Neuron (in vitro differentiated cells): ENCODE results near the gene MAB21L1.

ENCODE experiments used
- H2AFZ ChIP-seq: one replicate; pipeline ENCODE4 v1.6.1; 2013; ENCODE audit warnings: low read depth, mild to moderate bottlenecking, inconsistent platforms, low read length, moderate library complexity
- H3K27me3 ChIP-seq: one replicate; pipeline ENCODE4 v1.6.1; 2013; ENCODE audit warnings: low read length; ENCODE audit not compliant: insufficient read depth
- H3K36me3 ChIP-seq: one replicate; pipeline ENCODE4 v1.6.1; 2013; ENCODE audit warnings: low read length; ENCODE audit not compliant: insufficient read depth
- H3K4me1 ChIP-seq: one replicate; pipeline ENCODE4 v1.6.1; 2013; ENCODE audit warnings: low read length; ENCODE audit not compliant: insufficient read depth
- H3K4me3 ChIP-seq: 2 replicates; pipeline ENCODE4 v1.5.1; 2013; ENCODE audit warnings: mild to moderate bottlenecking, low read length, moderate library complexity
- H3K9me3 ChIP-seq: one replicate; pipeline ENCODE4 v1.6.1; 2013; ENCODE audit warnings: low read length

MAB21L1 gene

GRCh38 chr13:35475960-35476943 lies at the start of gene MAB21L1:
MAB21L1 (minus strand) TSS chr13:35476689; CDS start chr13:35476138, 551 bp downstream.
- peak within 1 kb of the TSS; percentile 42 for H2AFZ ChIP-seq
- no peaks in the 10 kb centered on the region for H3K9me3 ChIP-seq
- H3K4me1 ChIP-seq = peaks cover 35% of the 10 kb centered on the region
- no peaks in the 10 kb centered on the region for H3K36me3 ChIP-seq
- peaks cover 13% of the 10 kb centered on the region for H3K27me3 ChIP-seq
- peak within 1 kb of the TSS; percentile 71 for H3K4me3 ChIP-seq

GRCh38 chr13:35524171-35524570 lies 47.7 kb upstream of the MAB21L1 start:
- Histone ChIP-seq H2AFZ (no peak overlapping the region), H3K36me3 (no peaks in the 10 kb centered on the region), H3K27me3 (no peaks in the 10 kb centered on the region), H3K4me3 (no peak overlapping the region), H3K4me1 (no peaks in the 10 kb centered on the region), H3K9me3 (peaks cover 2% of the 10 kb centered on the region)

DNA sequence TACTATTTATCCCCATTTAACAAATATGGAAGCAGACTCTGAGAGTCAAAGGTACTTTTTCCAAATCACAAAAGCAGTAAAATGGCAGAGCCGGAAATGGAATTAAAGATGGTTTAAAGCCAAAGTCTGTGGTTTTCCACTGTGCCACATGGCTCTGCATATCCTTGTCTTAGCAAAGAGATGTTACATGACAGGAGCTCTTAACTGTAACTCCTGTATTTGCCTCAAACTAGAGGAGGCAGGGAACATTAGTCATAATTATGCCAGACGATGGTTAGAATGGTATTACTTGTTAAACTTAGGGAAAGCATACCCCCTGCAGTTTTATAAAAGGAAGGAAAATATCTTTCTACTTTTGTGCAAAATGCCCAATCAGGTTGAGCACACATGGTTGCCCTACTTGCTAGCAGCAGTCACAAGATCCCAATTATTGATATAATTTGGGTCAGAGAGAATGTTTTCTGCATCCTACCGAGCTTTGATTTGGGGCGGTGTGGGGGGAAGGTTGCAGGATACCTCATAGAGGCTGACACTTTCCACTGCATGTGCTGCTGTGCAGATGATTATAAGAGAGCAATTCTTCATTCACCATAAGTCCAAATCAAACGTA lies 42.0 kb upstream of the MAB21L1 start:
- no peaks in the 10 kb centered on the region for H3K4me1 ChIP-seq
- H3K36me3 ChIP-seq = no peaks in the 10 kb centered on the region
- no peak overlapping the region for H2AFZ ChIP-seq
- H3K27me3 ChIP-seq = no peaks in the 10 kb centered on the region
- H3K4me3 ChIP-seq = no peak overlapping the region
- H3K9me3 ChIP-seq = peaks cover 2% of the 10 kb centered on the region

GRCh38 chr13:35514801-35515502 lies 38.5 kb upstream of the MAB21L1 start:
- Histone ChIP-seq H3K27me3 (no peaks in the 10 kb centered on the region), H2AFZ (no peak overlapping the region), H3K9me3 (no peaks in the 10 kb centered on the region), H3K36me3 (no peaks in the 10 kb centered on the region), H3K4me1 (no peaks in the 10 kb centered on the region), H3K4me3 (no peak overlapping the region)

- Histone ChIP-seq H3K4me3 (no peak overlapping the region), H2AFZ (no peak overlapping the region), H3K9me3 (no peaks in the 10 kb centered on the region), H3K36me3 (no peaks in the 10 kb centered on the region), H3K4me1 (no peaks in the 10 kb centered on the region), H3K27me3 (no peaks in the 10 kb centered on the region)
These were observed 37.6 kb upstream of the MAB21L1 start for GRCh38 chr13:35514061-35514477.

DNA sequence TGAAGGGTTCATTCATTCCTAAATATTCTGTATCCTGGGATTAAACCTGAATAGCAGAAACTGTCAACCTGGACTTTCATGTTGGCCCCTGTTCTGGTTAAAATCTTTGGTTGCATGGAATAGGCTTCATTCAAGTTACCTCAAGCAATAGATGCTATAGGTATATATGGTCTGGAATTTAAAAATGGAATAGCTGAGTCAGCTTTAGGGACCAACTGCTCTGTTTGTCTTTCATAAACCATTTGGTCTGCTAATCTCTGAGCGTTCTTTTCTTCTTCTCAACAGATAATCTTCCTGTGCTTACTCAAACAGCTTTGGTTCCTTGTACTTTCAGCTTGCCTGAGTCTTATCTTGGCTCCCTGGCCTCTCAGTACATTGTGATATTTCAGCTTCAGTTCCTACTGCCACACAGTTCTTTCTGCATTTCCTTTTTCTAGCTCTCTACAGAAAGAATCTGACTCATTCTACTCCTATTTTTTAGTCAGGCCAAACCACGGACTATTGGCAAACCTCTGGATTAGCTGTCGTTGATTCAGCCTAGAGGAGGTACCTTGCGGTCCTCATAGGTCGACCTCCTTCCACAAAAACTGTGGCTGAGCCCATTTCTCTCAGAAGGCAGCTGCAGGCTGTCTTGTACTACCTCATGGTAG lies 35.9 kb upstream of the MAB21L1 start:
- Histone ChIP-seq H3K27me3 (no peaks in the 10 kb centered on the region), H2AFZ (no peak overlapping the region), H3K9me3 (no peaks in the 10 kb centered on the region), H3K4me3 (no peak overlapping the region), H3K36me3 (no peaks in the 10 kb centered on the region), H3K4me1 (no peaks in the 10 kb centered on the region)

DNA sequence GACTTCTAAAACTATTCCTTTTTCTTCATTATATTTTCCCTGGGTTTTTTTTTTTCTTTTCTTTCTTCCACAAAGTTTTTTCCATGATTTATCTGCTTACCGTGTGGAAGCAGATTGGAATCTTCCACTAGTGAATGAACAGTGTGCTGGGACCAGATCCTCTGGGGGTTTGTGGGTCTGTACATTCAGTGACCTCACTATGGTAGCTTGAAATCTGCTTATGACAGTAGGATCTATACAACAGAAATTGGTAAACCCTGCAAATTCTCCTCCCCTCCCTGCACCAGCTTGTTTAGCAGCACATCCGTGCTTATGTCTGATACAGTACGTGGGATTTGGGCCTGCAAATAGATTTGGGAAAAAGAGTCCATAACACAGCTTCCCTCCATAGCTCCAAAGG lies 26.0 kb upstream of the MAB21L1 start:
- Histone ChIP-seq H3K9me3 (no peaks in the 10 kb centered on the region), H3K36me3 (no peaks in the 10 kb centered on the region), H3K4me3 (no peak overlapping the region), H3K4me1 (peaks cover 38% of the 10 kb centered on the region), H2AFZ (no peak overlapping the region), H3K27me3 (no peaks in the 10 kb centered on the region)

DNA sequence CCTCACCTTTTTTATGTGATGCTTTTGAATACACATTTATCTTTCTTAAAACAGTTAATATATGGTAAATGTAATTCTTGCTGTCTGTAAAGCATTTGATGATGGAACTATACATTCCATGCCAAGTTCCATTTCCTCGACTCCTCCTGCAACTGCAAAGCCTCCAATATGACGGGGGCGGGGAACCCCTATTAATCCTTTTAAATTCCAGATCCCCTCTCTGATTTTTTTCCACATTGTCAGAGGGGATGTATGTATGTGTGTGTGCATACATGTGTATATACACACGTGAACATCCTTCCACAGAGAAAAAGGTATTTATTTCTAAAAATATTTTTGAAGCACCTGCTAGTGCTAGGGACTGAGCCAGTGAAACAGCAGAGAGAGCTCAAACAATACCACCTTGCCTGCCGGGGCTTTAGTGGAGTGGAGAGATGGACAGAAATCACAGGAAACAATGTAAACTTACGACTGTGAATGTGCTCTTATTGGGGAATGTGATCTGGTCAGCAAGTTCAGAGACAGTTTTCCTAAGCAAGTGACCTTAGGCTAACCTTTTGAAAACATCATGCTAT lies 25.3 kb upstream of the MAB21L1 start:
- no peaks in the 10 kb centered on the region for H3K9me3 ChIP-seq
- no peaks in the 10 kb centered on the region for H3K36me3 ChIP-seq

GRCh38 chr13:35500144-35500543 lies 23.7 kb upstream of the MAB21L1 start:
- H2AFZ ChIP-seq = no peak overlapping the region
- no peaks in the 10 kb centered on the region for H3K9me3 ChIP-seq
- peaks cover 38% of the 10 kb centered on the region for H3K4me1 ChIP-seq
- H3K4me3 ChIP-seq = no peak overlapping the region
- H3K36me3 ChIP-seq = no peaks in the 10 kb centered on the region
- no peaks in the 10 kb centered on the region for H3K27me3 ChIP-seq

More for the DNA sequence above, 25.3 kb upstream of the MAB21L1 start:
- Histone ChIP-seq H3K27me3 (no peaks in the 10 kb centered on the region), H3K4me3 (no peak overlapping the region), H3K4me1 (peaks cover 38% of the 10 kb centered on the region), H2AFZ (no peak overlapping the region)

DNA sequence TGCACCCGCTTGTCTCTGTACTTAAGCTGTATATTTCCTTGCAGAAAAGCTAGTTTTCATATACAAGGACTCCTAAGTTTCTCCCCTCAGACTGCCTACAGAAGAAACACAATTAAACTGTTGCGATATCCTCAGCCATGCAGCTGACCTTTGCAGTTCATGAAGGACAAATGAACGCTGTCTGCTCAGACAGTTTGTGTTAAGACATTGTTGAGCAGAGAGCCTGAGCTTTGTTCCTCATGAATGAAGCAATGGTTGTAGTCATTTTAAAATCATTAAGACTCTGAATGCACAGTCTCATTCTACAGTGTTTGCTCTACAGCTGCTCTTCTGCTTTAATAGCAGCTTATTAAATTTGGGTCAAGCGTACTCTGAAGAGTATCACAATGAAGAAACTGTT lies 23.2 kb upstream of the MAB21L1 start:
- no peaks in the 10 kb centered on the region for H3K9me3 ChIP-seq
- H3K4me1 ChIP-seq = peaks cover 38% of the 10 kb centered on the region
- no peaks in the 10 kb centered on the region for H3K27me3 ChIP-seq
- H2AFZ ChIP-seq = no peak overlapping the region
- no peak overlapping the region for H3K4me3 ChIP-seq
- no peaks in the 10 kb centered on the region for H3K36me3 ChIP-seq

- Histone ChIP-seq H2AFZ (no peak overlapping the region), H3K4me3 (no peak overlapping the region), H3K4me1 (peaks cover 38% of the 10 kb centered on the region), H3K27me3 (no peaks in the 10 kb centered on the region), H3K36me3 (no peaks in the 10 kb centered on the region), H3K9me3 (no peaks in the 10 kb centered on the region)
These were observed 22.7 kb upstream of the MAB21L1 start for GRCh38 chr13:35499196-35499662.

GRCh38 chr13:35498231-35498630 lies 21.7 kb upstream of the MAB21L1 start:
- no peaks in the 10 kb centered on the region for H3K36me3 ChIP-seq
- no peak overlapping the region for H3K4me3 ChIP-seq
- peaks cover 38% of the 10 kb centered on the region for H3K4me1 ChIP-seq
- no peaks in the 10 kb centered on the region for H3K9me3 ChIP-seq
- no peaks in the 10 kb centered on the region for H3K27me3 ChIP-seq
- H2AFZ ChIP-seq = no peak overlapping the region
